PC-9 (cell line): Measurements from ENCODE around the gene SLC39A10. TPM values are rescaled to one million over a fixed set of nuclear protein-coding genes. Genes with fewer than 3 reads are reported as not detected.

Source experiments
- BruUV-seq: library from RNA; stranded (reverse); fragments of 400-500 nt; replicated peaks from 2 replicates; lab custom pipeline; 2021; lab: Mats Ljungman, UMichigan
- CTCF ChIA-PET: fragments of 300-600 bp; sonication (Branson Sonifier 250); formaldehyde crosslinking; loops from one replicate; lab custom pipeline; 2022; ENCODE audit warnings: antibody characterized with exemption; lab: Charles Lee
- POLR2A ChIA-PET: fragments of 300-600 bp; sonication (Branson Sonifier 250); formaldehyde crosslinking; loops from one replicate; lab custom pipeline; 2022; ENCODE audit warnings: antibody characterized with exemption; ENCODE audit not compliant: unreplicated experiment; lab: Charles Lee
- DNase-seq, 2 experiments: peaks; one replicate each; pipeline versions ENCODE4 v3.0.0 to v3.0.0-alpha.2; 2015 to 2022; ENCODE audit warnings: mixed read lengths in 1 of 2
- H2AFZ ChIP-seq: fragments of 200-600 bp; sonication (generic); 2 replicates; pipeline ENCODE4 v1.8.1; 2017; ENCODE audit warnings: antibody characterized with exemption
- H3F3A ChIP-seq: fragments of 200-600 bp; sonication (generic); 2 replicates; pipeline ENCODE4 v1.8.1; 2017; ENCODE audit warnings: antibody characterized with exemption, mild to moderate bottlenecking, low read depth; ENCODE audit not compliant: insufficient read depth
- H3K27ac ChIP-seq: fragments of 200-600 bp; sonication (generic); 2 replicates; pipeline ENCODE4 v1.6.1; 2016; ENCODE audit warnings: mixed run types
- H3K27me3 ChIP-seq: fragments of 200-600 bp; sonication (generic); 2 replicates; pipeline ENCODE4 v1.6.1; 2016; ENCODE audit warnings: low read depth, mixed run types; ENCODE audit not compliant: insufficient read depth
- H3K36me3 ChIP-seq: fragments of 200-600 bp; sonication (generic); 2 replicates; pipeline ENCODE4 v1.6.1; 2016; ENCODE audit warnings: low read depth, mixed run types
- H3K4me1 ChIP-seq: fragments of 200-600 bp; sonication (generic); replicated peaks from 2 replicates; pipeline ENCODE4 v1.6.1; 2016; ENCODE audit warnings: mixed run types; ENCODE audit not compliant: insufficient read depth
- H3K4me2 ChIP-seq: fragments of 200-600 bp; sonication (generic); 2 replicates; pipeline ENCODE4 v1.6.1; 2017; ENCODE audit warnings: mixed run types
- H3K4me3 ChIP-seq: fragments of 200-600 bp; sonication (generic); 2 replicates; pipeline ENCODE4 v1.6.1; 2016; ENCODE audit warnings: mixed run types
- H3K79me2 ChIP-seq: fragments of 200-600 bp; sonication (generic); 2 replicates; pipeline ENCODE4 v1.6.1; 2017; ENCODE audit warnings: low read depth, mixed run types
- H3K9me2 ChIP-seq: fragments of 200-600 bp; sonication (generic); 2 replicates; pipeline ENCODE4 v1.8.1; 2017; ENCODE audit warnings: mild to moderate bottlenecking; ENCODE audit not compliant: insufficient read depth
- H3K9me3 ChIP-seq: fragments of 200-600 bp; sonication (generic); 2 replicates; pipeline ENCODE4 v1.8.1; 2016; ENCODE audit warnings: low read depth; ENCODE audit not compliant: insufficient read depth
- H4K20me1 ChIP-seq: fragments of 200-600 bp; sonication (generic); 2 replicates; pipeline ENCODE4 v1.8.1; 2017; ENCODE audit not compliant: insufficient read depth
- CTCF ChIP-seq: fragments of 200-600 bp; sonication (generic); conservative IDR thresholded peaks from 2 replicates; pipeline ENCODE4 v1.6.1; 2017; ENCODE audit warnings: mixed run types, antibody characterized with exemption, mild to moderate bottlenecking, moderate library complexity
- EZH2 ChIP-seq: fragments of 200-600 bp; sonication (generic); IDR thresholded peaks from 2 replicates; pipeline ENCODE4 v1.8.0; 2017; ENCODE audit warnings: antibody characterized with exemption, low read depth
- intact Hi-C: fragments of 100-400 bp; cut with micrococcal nuclease; formaldehyde crosslinking; loops from one replicate; pipeline ENCODE4 v1.10.0; 2022; ENCODE audit not compliant: unreplicated experiment
- total RNA-seq: library from RNA; stranded (reverse); gene quantifications from 2 replicates; pipeline ENCODE4 v1.2.3, GENCODE V29; 2021

Gene SLC39A10
- total RNA-seq, 1 experiment from 2014 or later = 43.7 TPM

GRCh38 chr2:195697681-195698220 is 40.7 kb downstream of the SLC39A10 start:
- intact Hi-C loops = no loop called here
- no TSS peak for BruUV-seq
- Histone ChIP-seq H4K20me1 (no peaks in the 10 kb centered on the region), H3K27me3 (no peaks in the 10 kb centered on the region), H3K4me3 (no peak overlapping the region), H3K79me2 (no peaks in the 10 kb centered on the region), H3K4me2 (no peak overlapping the region), H3F3A (no peaks in the 10 kb centered on the region), H3K36me3 (no peaks in the 10 kb centered on the region), H2AFZ (no peak overlapping the region), H3K4me1 (no peaks in the 10 kb centered on the region), H3K27ac (no peak overlapping the region), H3K9me3 (no peaks in the 10 kb centered on the region), H3K9me2 (no peaks in the 10 kb centered on the region)
- CTCF ChIA-PET = no interaction called here
- TF ChIP-seq EZH2 (no peak), CTCF (no peak)
- no peak for DNase-seq
- POLR2A ChIA-PET = no interaction called here

GRCh38 chr2:195700480-195700879 is 43.5 kb downstream of the SLC39A10 start:
- ChIA-PET CTCF (no interaction called here), POLR2A (no interaction called here)
- intact Hi-C loops = no loop called here
- no peak overlapping the region for H2AFZ ChIP-seq
- H3F3A ChIP-seq = no peaks in the 10 kb centered on the region
- H3K4me3 ChIP-seq = no peak overlapping the region
- no peaks in the 10 kb centered on the region for H3K36me3 ChIP-seq
- H3K4me1 ChIP-seq = no peaks in the 10 kb centered on the region
- no peak overlapping the region for H3K27ac ChIP-seq
- H3K79me2 ChIP-seq = no peaks in the 10 kb centered on the region
- BruUV-seq = no TSS peak
- H3K4me2 ChIP-seq = no peak overlapping the region
- H4K20me1 ChIP-seq = no peaks in the 10 kb centered on the region
- no peaks in the 10 kb centered on the region for H3K9me3 ChIP-seq
- H3K27me3 ChIP-seq = no peaks in the 10 kb centered on the region
- no peak for DNase-seq
- H3K9me2 ChIP-seq = no peaks in the 10 kb centered on the region
- TF ChIP-seq EZH2 = no peak
- TF ChIP-seq CTCF = no peak

GRCh38 chr2:195706161-195706900 is 49.3 kb downstream of the SLC39A10 start:
- H2AFZ ChIP-seq = no peak overlapping the region
- ChIA-PET POLR2A (interaction anchor here (0.5 kb wide), 1 partner anchor 49 kb away, joined by 3 read pairs; no protein-coding TSS in a partner anchor), CTCF (no interaction called here)
- H3K9me2 ChIP-seq = no peaks in the 10 kb centered on the region
- H3F3A ChIP-seq = no peaks in the 10 kb centered on the region
- H3K36me3 ChIP-seq = no peaks in the 10 kb centered on the region
- no peaks in the 10 kb centered on the region for H3K9me3 ChIP-seq
- intact Hi-C loops = no loop called here
- TF ChIP-seq EZH2 (no peak), CTCF (no peak)
- H3K4me2 ChIP-seq = no peak overlapping the region
- H3K27me3 ChIP-seq = no peaks in the 10 kb centered on the region
- H4K20me1 ChIP-seq = no peaks in the 10 kb centered on the region
- BruUV-seq = no TSS peak
- H3K27ac ChIP-seq = no peak overlapping the region
- no peak overlapping the region for H3K4me3 ChIP-seq
- DNase-seq = no peak
- no peaks in the 10 kb centered on the region for H3K79me2 ChIP-seq
- H3K4me1 ChIP-seq = no peaks in the 10 kb centered on the region
